Medulla oblongata (tissue), 1 donor: ENCODE results near the gene EXOC6.

Experiments used
- DNase-seq: peaks from one replicate; pipeline ENCODE4 v3.0.0-alpha.2; 2015; ENCODE audit errors: extremely low spot score

EXOC6 gene

GRCh38 chr10:93064874-93065660 lies 216.7 kb downstream of the EXOC6 start:
- no peak for DNase-seq

- DNase-seq = no peak
Measured at GRCh38 chr10:93065675-93066543, 217.6 kb downstream of the EXOC6 start.

GRCh38 chr10:93066544-93066913 lies 218.2 kb downstream of the EXOC6 start:
- no peak for DNase-seq

GRCh38 chr10:93067443-93068365 lies 219.4 kb downstream of the EXOC6 start:
- DNase-seq = no peak

- no peak for DNase-seq
Measured at GRCh38 chr10:93068411-93069244, 220.3 kb downstream of the EXOC6 start.

- no peak for DNase-seq
Measured at GRCh38 chr10:93069245-93069561, 220.9 kb downstream of the EXOC6 start.

GRCh38 chr10:93070378-93071176 lies 222.3 kb downstream of the EXOC6 start:
- DNase-seq = no peak

- DNase-seq = no peak
Measured at GRCh38 chr10:93071177-93071472, 222.8 kb downstream of the EXOC6 start.

GRCh38 chr10:93071674-93072224 lies 223.4 kb downstream of the EXOC6 start:
- DNase-seq = no peak

- DNase-seq = no peak
Measured at GRCh38 chr10:93072225-93072712, 223.9 kb downstream of the EXOC6 start.

GRCh38 chr10:93072713-93073538 lies 224.6 kb downstream of the EXOC6 start:
- no peak for DNase-seq

- no peak for DNase-seq
Measured at GRCh38 chr10:93073539-93074146, 225.3 kb downstream of the EXOC6 start, which contains the start of gene CYP26A1. CYP26A1 (plus strand) TSS chr10:93073893; CDS start chr10:93073935, 42 bp downstream.

GRCh38 chr10:93074147-93074596 lies 225.9 kb downstream of the EXOC6 start:
- DNase-seq = no peak

GRCh38 chr10:93074597-93075368 lies 226.5 kb downstream of the EXOC6 start:
- DNase-seq = no peak

GRCh38 chr10:93075369-93076221 lies 227.3 kb downstream of the EXOC6 start:
- DNase-seq = no peak

GRCh38 chr10:93076871-93077270 lies 228.6 kb downstream of the EXOC6 start:
- DNase-seq = no peak

- no peak for DNase-seq
Measured at GRCh38 chr10:93077860-93078337, 229.6 kb downstream of the EXOC6 start.
